PFSK-1 (cell line): ENCODE data around the gene CRB2.

ENCODE experiments used
- FOXP2 ChIP-seq: optimal IDR thresholded peaks from 2 replicates; pipeline ENCODE3; 2011; ENCODE audit warnings: borderline replicate concordance, control low read depth, inconsistent platforms; ENCODE audit not compliant: insufficient read depth; ENCODE audit errors: extremely low read length, extremely low read depth
- POLR2AphosphoS5 ChIP-seq: IDR thresholded peaks from 2 replicates; pipeline ENCODE4 v1.6.1; 2012; ENCODE audit warnings: low read depth, mild to moderate bottlenecking, control low read depth, low read length, moderate library complexity
- SIN3A ChIP-seq: IDR thresholded peaks from 2 replicates; pipeline ENCODE4 v1.6.1; 2012; ENCODE audit warnings: mild to moderate bottlenecking, low read length, moderate library complexity, borderline replicate concordance; ENCODE audit not compliant: insufficient read depth
- TAF1 ChIP-seq: IDR thresholded peaks from 2 replicates; pipeline ENCODE4 v1.6.1; 2012; ENCODE audit warnings: low read length, control low read depth, borderline replicate concordance; ENCODE audit not compliant: insufficient read depth
- TF ChIP-seq, protein P1 (sequence below), 2 experiments: IDR thresholded peaks; 2 replicates each; pipeline versions ENCODE4 v1.6.1 to v1.8.0; 2011 to 2012; ENCODE audit warnings: low read depth in 2 of 2, low read length in 2 of 2, control low read depth in 1 of 2, inconsistent platforms in 1 of 2, mild to moderate bottlenecking in 1 of 2, moderate library complexity in 1 of 2; ENCODE audit not compliant: insufficient read depth in 1 of 2

Gene CRB2

DNA sequence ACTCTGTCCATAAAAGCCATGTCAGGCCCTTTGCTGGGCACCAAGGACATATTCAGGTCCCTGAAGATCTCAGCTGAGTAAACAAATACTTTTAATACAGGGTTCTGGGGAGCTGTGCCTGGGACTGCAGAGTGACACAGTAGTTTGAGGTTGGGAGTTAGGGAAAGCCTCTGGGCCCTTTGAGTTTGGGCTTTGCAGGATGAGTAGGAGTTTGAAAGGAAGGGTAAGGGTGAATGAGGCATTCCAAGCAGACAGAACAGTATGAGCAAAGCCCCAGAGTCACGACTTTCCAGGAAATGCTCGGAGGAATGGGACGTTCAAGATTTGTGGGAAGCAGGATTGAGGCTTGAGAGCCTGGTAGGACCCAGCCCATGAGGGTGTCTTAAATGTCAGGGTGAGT, 13.3 kb downstream of the CRB2 start:
- TF ChIP-seq POLR2AphosphoS5 (no peak), FOXP2 (no peak), TAF1 (no peak), SIN3A (no peak)
- TF ChIP-seq, protein P1, sequence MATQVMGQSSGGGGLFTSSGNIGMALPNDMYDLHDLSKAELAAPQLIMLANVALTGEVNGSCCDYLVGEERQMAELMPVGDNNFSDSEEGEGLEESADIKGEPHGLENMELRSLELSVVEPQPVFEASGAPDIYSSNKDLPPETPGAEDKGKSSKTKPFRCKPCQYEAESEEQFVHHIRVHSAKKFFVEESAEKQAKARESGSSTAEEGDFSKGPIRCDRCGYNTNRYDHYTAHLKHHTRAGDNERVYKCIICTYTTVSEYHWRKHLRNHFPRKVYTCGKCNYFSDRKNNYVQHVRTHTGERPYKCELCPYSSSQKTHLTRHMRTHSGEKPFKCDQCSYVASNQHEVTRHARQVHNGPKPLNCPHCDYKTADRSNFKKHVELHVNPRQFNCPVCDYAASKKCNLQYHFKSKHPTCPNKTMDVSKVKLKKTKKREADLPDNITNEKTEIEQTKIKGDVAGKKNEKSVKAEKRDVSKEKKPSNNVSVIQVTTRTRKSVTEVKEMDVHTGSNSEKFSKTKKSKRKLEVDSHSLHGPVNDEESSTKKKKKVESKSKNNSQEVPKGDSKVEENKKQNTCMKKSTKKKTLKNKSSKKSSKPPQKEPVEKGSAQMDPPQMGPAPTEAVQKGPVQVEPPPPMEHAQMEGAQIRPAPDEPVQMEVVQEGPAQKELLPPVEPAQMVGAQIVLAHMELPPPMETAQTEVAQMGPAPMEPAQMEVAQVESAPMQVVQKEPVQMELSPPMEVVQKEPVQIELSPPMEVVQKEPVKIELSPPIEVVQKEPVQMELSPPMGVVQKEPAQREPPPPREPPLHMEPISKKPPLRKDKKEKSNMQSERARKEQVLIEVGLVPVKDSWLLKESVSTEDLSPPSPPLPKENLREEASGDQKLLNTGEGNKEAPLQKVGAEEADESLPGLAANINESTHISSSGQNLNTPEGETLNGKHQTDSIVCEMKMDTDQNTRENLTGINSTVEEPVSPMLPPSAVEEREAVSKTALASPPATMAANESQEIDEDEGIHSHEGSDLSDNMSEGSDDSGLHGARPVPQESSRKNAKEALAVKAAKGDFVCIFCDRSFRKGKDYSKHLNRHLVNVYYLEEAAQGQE (IDR thresholded peaks at IDR 0.05; ENCODE audit: insufficient read depth in 1 of 2, low read depth in 2 of 2, low read length in 2 of 2): no peak

DNA sequence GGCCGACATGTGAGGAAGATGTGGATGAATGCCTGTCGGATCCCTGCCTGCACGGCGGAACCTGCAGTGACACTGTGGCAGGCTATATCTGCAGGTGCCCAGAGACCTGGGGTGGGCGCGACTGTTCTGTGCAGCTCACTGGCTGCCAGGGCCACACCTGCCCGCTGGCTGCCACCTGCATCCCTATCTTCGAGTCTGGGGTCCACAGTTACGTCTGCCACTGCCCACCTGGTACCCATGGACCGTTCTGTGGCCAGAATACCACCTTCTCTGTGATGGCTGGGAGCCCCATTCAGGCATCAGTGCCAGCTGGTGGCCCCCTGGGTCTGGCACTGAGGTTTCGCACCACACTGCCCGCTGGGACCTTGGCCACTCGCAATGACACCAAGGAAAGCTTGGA, 14.1 kb downstream of the CRB2 start:
- TF ChIP-seq FOXP2: no peak
- no peak for TF ChIP-seq SIN3A
- no peak for TF ChIP-seq TAF1
- TF ChIP-seq POLR2AphosphoS5: no peak
- TF ChIP-seq, protein P1 (IDR thresholded peaks at IDR 0.05; ENCODE audit: insufficient read depth in 1 of 2, low read depth in 2 of 2, low read length in 2 of 2): no peak

DNA sequence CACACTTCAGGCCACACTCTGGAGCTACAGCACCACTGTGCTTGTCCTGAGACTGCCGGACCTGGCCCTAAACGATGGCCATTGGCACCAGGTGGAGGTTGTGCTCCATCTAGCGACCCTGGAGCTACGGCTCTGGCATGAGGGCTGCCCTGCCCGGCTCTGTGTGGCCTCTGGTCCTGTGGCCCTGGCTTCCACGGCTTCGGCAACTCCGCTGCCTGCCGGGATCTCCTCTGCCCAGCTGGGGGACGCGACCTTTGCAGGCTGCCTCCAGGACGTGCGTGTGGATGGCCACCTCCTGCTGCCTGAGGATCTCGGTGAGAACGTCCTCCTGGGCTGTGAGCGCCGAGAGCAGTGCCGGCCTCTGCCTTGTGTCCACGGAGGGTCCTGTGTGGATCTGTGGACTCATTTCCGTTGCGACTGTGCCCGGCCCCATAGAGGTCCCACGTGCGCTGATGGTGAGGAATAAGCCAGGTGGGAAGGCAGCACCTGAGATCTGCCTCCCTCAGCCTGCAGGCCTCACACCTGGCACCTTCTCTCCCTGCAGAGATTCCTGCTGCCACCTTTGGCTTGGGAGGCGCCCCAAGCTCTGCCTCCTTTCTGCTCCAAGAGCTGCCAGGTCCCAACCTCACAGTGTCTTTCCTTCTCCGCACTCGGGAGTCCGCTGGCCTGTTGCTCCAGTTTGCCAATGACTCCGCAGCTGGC, 14.7 kb downstream of the CRB2 start:
- TF ChIP-seq FOXP2 (no peak), POLR2AphosphoS5 (no peak), TAF1 (no peak), SIN3A (no peak)
- TF ChIP-seq, protein P1 (IDR thresholded peaks at IDR 0.05; ENCODE audit: insufficient read depth in 1 of 2, low read depth in 2 of 2, low read length in 2 of 2): no peak

DNA sequence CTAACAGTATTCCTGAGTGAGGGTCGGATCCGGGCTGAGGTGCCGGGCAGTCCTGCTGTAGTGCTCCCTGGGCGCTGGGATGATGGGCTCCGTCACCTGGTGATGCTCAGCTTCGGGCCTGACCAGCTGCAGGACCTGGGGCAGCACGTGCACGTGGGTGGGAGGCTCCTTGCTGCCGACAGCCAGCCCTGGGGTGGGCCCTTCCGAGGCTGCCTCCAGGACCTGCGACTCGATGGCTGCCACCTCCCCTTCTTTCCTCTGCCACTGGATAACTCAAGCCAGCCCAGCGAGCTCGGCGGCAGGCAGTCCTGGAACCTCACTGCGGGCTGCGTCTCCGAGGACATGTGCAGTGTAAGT, 15.2 kb downstream of the CRB2 start:
- TF ChIP-seq SIN3A (no peak), POLR2AphosphoS5 (no peak), TAF1 (no peak), FOXP2 (no peak)
- TF ChIP-seq, protein P1 (IDR thresholded peaks at IDR 0.05; ENCODE audit: insufficient read depth in 1 of 2, low read depth in 2 of 2, low read length in 2 of 2): no peak
